Astrocyte (in vitro differentiated cells and primary cell): ENCODE results near the gene DENND4C. TPM values are rescaled to one million over a fixed set of nuclear protein-coding genes. Genes with fewer than 3 reads are reported as not detected.
"Not testable (repeated sequence)": the region's sequence is repeated elsewhere in the genome, so short reads cannot be mapped to it uniquely, and the experiment has no call there.

Source experiments
- DNase-seq: peaks from one replicate; pipeline ENCODE4 v3.0.0-alpha.2; 2010; ENCODE audit warnings: low read depth
- FAIRE-seq: peaks from 2 replicates; lab custom pipeline; 2011; peaks lifted over from hg19 to GRCh38; lab: Jason Lieb, UNC
- H2AFZ ChIP-seq: 2 replicates; pipeline ENCODE4 v1.6.0; 2012; ENCODE audit warnings: low read depth, low read length, inconsistent platforms
- H3K27ac ChIP-seq: 2 replicates; pipeline ENCODE4 v1.5.1; 2011; ENCODE audit warnings: low read depth, low read length, inconsistent platforms
- H3K27me3 ChIP-seq: 2 replicates; pipeline ENCODE4 v1.6.0; 2011; ENCODE audit warnings: low read length, inconsistent platforms; ENCODE audit not compliant: insufficient read depth
- H3K36me3 ChIP-seq: 2 replicates; pipeline ENCODE4 v1.5.1; 2011; ENCODE audit warnings: low read length, inconsistent platforms; ENCODE audit not compliant: insufficient read depth
- H3K4me1 ChIP-seq: 2 replicates; pipeline ENCODE4 v1.5.1; 2011; ENCODE audit warnings: low read length, inconsistent platforms; ENCODE audit not compliant: insufficient read depth
- H3K4me2 ChIP-seq: 2 replicates; pipeline ENCODE4 v1.6.0; 2012; ENCODE audit warnings: low read length, inconsistent platforms
- H3K4me3 ChIP-seq: 2 replicates; pipeline ENCODE4 v1.5.1; 2011; ENCODE audit warnings: low read depth, mild to moderate bottlenecking, low read length, inconsistent platforms; ENCODE audit not compliant: insufficient read depth
- H3K79me2 ChIP-seq: 2 replicates; pipeline ENCODE4 v1.6.0; 2012; ENCODE audit warnings: mild to moderate bottlenecking, low read length, inconsistent platforms; ENCODE audit not compliant: insufficient read depth
- H3K9ac ChIP-seq: 2 replicates; pipeline ENCODE4 v1.6.0; 2012; ENCODE audit warnings: mild to moderate bottlenecking, low read length, inconsistent platforms
- H3K9me3 ChIP-seq: 2 replicates; pipeline ENCODE4 v1.5.1; 2012; ENCODE audit warnings: low read depth, mild to moderate bottlenecking, low read length, inconsistent platforms; ENCODE audit not compliant: insufficient read depth
- H4K20me1 ChIP-seq: 2 replicates; pipeline ENCODE4 v1.6.0; 2012; ENCODE audit warnings: low read length, inconsistent platforms; ENCODE audit not compliant: insufficient read depth
- H3K27ac Mint-ChIP-seq: one replicate; pipeline ENCODE4 v1.8.0; 2021; ENCODE audit warnings: mild to moderate bottlenecking, mixed read lengths; ENCODE audit not compliant: unreplicated experiment
- H3K27me3 Mint-ChIP-seq: one replicate; pipeline ENCODE4 v1.8.0; 2021; ENCODE audit warnings: low read depth, mixed read lengths; ENCODE audit not compliant: unreplicated experiment
- H3K36me3 Mint-ChIP-seq: one replicate; pipeline ENCODE4 v1.8.0; 2021; ENCODE audit warnings: low read depth, mixed read lengths; ENCODE audit not compliant: unreplicated experiment
- H3K4me1 Mint-ChIP-seq: one replicate; pipeline ENCODE4 v1.8.0; 2021; ENCODE audit warnings: low read depth, mixed read lengths; ENCODE audit not compliant: unreplicated experiment
- H3K4me3 Mint-ChIP-seq: one replicate; pipeline ENCODE4 v1.8.0; 2021; ENCODE audit warnings: mild to moderate bottlenecking, moderate library complexity, mixed read lengths; ENCODE audit not compliant: unreplicated experiment
- H3K9me3 Mint-ChIP-seq: one replicate; pipeline ENCODE4 v1.8.0; 2021; ENCODE audit warnings: mild to moderate bottlenecking, mixed read lengths; ENCODE audit not compliant: unreplicated experiment
- EZH2 ChIP-seq: IDR thresholded peaks from 2 replicates; pipeline ENCODE4 v1.6.1; 2012; ENCODE audit warnings: mild to moderate bottlenecking, low read length, inconsistent platforms; ENCODE audit not compliant: insufficient read depth
- total RNA-seq: library from RNA; stranded (reverse); gene quantifications from 2 replicates; pipeline ENCODE4 v1.2.1, GENCODE V29; 2021
- TF ChIP-seq, protein P1 (sequence below): IDR thresholded peaks from 2 replicates; pipeline ENCODE4 v1.5.1; 2011; ENCODE audit warnings: low read depth, mild to moderate bottlenecking, inconsistent platforms, low read length, moderate library complexity; ENCODE audit not compliant: insufficient read depth

The DENND4C gene
- total RNA-seq, 1 donor from 2014 or later, result 19.6 TPM

DNA sequence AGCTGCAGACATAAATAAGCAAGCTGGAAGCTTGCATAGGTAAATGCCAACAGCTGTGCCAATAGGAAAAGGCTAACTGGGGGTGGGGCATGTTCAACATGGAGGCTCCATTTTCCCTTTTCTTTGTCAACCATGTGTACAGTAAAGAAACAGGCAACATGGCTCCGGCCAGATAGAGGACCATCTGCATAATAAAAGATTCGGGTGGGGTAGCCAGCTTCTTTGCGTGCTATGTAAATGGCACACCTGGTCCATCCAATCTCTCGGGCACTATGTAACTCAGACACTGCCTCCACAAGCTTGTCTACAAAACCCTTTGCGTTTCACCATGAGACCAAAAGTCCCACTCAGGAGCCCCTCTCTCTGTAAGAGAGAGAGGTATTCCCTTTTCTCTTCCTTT lies 41.7 kb upstream of the DENND4C start:
- Histone ChIP-seq H4K20me1 (no peaks in the 10 kb centered on the region), H3K36me3 (no peaks in the 10 kb centered on the region), H3K27me3 (no peaks in the 10 kb centered on the region), H2AFZ (no peak overlapping the region), H3K4me1 (peaks cover 11% of the 10 kb centered on the region), H3K79me2 (no peaks in the 10 kb centered on the region), H3K27ac (no peak overlapping the region), H3K9me3 (no peaks in the 10 kb centered on the region), H3K4me3 (no peak overlapping the region), H3K9ac (no peak overlapping the region), H3K4me2 (no peak overlapping the region)
- H3K4me3 Mint-ChIP-seq, result no peak overlapping the region
- TF ChIP-seq, protein P1, sequence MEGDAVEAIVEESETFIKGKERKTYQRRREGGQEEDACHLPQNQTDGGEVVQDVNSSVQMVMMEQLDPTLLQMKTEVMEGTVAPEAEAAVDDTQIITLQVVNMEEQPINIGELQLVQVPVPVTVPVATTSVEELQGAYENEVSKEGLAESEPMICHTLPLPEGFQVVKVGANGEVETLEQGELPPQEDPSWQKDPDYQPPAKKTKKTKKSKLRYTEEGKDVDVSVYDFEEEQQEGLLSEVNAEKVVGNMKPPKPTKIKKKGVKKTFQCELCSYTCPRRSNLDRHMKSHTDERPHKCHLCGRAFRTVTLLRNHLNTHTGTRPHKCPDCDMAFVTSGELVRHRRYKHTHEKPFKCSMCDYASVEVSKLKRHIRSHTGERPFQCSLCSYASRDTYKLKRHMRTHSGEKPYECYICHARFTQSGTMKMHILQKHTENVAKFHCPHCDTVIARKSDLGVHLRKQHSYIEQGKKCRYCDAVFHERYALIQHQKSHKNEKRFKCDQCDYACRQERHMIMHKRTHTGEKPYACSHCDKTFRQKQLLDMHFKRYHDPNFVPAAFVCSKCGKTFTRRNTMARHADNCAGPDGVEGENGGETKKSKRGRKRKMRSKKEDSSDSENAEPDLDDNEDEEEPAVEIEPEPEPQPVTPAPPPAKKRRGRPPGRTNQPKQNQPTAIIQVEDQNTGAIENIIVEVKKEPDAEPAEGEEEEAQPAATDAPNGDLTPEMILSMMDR, result no peak
- no peak for TF ChIP-seq EZH2
- H3K9me3 Mint-ChIP-seq, result no peaks in the 10 kb centered on the region
- peaks cover 10% of the 10 kb centered on the region for H3K4me1 Mint-ChIP-seq
- H3K27me3 Mint-ChIP-seq, result no peaks in the 10 kb centered on the region
- FAIRE-seq (no peak), DNase-seq (no peak)
- no peak overlapping the region for H3K27ac Mint-ChIP-seq
- H3K36me3 Mint-ChIP-seq, result no peaks in the 10 kb centered on the region

DNA sequence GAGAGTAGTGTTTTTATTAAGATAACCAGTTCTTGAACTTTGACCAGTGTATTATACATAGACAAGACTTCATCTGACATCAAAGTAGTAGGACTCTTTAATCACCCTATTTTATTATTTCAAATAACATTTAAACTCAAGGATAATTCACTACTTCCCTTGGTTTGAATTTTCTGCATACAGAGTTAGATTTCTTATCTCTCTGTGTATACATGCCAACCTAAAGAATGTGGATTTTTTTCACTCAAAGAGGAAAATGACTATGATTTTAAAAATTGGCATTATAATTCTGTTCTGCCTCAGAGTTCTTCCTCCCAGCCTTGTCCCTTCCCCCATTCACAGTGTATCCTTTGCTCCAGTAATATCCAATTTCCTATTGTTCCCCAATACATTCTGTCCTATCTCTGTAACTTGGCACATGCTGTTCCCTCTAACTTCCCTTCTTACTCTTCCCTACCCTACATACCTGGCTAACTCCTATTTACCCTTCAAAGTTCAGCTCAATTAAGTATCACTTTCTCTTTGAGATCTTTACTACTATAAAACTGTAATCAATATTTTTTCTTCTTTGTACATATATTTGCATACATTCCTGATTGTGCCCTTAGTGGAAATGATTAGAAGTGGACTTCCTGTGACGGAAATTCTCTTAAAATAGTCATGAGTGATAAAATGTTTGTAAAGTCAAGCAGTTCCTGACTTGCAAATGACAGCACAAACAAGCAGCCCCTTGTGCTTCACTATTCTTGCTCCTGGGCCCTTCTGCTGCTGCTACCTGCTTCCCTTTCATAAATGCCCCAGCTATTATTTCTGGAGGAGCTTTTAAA lies 38.1 kb upstream of the DENND4C start:
- Histone ChIP-seq H3K4me2 (no peak overlapping the region), H3K9ac (no peak overlapping the region), H3K9me3 (no peaks in the 10 kb centered on the region), H3K4me3 (no peak overlapping the region), H3K36me3 (no peaks in the 10 kb centered on the region), H3K4me1 (no peaks in the 10 kb centered on the region), H4K20me1 (no peaks in the 10 kb centered on the region), H3K79me2 (no peaks in the 10 kb centered on the region), H2AFZ (no peak overlapping the region), H3K27ac (no peak overlapping the region), H3K27me3 (no peaks in the 10 kb centered on the region)
- Mint-ChIP-seq H3K36me3 (no peaks in the 10 kb centered on the region), H3K4me3 (no peak overlapping the region), H3K9me3 (no peaks in the 10 kb centered on the region), H3K27ac (no peak overlapping the region), H3K4me1 (peaks cover 2% of the 10 kb centered on the region), H3K27me3 (no peaks in the 10 kb centered on the region)
- TF ChIP-seq, protein P1, result no peak
- TF ChIP-seq EZH2, result no peak
- DNase-seq (no peak), FAIRE-seq (no peak)

DNA sequence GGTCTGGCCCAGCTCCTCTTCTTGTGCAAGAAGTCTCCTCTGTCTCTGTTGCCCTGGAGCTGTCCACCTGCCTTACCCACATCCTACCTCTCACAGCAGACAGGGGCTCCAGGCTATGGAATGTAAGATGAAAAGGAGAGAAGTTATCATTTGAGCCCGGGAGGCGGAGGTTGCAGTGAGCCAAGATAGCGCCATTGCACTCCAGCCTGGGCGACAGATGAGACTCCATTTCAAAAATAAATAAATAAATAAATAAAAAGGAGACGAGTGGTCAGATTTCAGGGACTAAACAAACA lies 37.5 kb upstream of the DENND4C start:
- no peaks in the 10 kb centered on the region for H4K20me1 ChIP-seq
- H3K36me3 ChIP-seq, result no peaks in the 10 kb centered on the region
- no peak overlapping the region for H2AFZ ChIP-seq
- H3K27ac ChIP-seq, result no peak overlapping the region
- no peak overlapping the region for H3K4me2 ChIP-seq
- H3K79me2 ChIP-seq, result no peaks in the 10 kb centered on the region
- TF ChIP-seq EZH2, result no peak
- TF ChIP-seq, protein P1, result no peak
- H3K27me3 ChIP-seq, result no peaks in the 10 kb centered on the region
- no peaks in the 10 kb centered on the region for H3K9me3 Mint-ChIP-seq
- no peaks in the 10 kb centered on the region for H3K9me3 ChIP-seq
- DNase-seq (no peak), FAIRE-seq (no peak)
- H3K36me3 Mint-ChIP-seq, result no peaks in the 10 kb centered on the region
- H3K4me1 ChIP-seq, result no peaks in the 10 kb centered on the region
- H3K4me1 Mint-ChIP-seq, result peaks cover 2% of the 10 kb centered on the region
- H3K9ac ChIP-seq, result no peak overlapping the region
- H3K27ac Mint-ChIP-seq, result no peak overlapping the region
- H3K4me3 ChIP-seq, result no peak overlapping the region
- H3K4me3 Mint-ChIP-seq, result no peak overlapping the region
- no peaks in the 10 kb centered on the region for H3K27me3 Mint-ChIP-seq

DNA sequence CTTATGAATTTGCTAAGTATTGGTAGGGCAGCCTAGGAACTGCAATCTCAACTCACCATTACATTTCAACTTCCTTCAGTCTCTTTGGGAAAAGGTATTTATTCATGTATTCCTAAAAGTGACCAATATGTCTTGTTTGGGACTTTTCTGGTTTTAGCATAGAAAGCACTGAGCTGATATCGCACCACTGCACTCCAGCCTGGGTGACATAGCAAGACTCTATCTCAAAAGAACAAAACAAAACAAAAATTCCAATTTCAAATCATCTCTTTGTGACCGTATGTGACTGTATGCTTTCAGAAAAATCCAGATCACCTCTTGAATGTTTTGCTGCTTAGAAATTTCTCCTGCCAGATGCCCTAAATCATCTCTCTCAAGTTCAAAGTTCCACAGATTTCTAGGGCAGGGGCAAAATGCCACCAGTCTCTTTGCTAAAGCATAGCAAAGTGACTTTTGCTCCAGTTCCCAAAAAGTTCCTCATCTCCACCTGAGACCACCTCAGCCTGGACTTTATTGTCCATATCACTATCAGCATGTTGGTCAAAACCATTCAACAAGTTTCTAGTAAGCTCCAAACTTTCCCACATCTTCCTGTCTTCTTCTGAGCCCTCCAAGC lies 37.0 kb upstream of the DENND4C start:
- H3K27me3 Mint-ChIP-seq, H3K79me2 ChIP-seq, H3K4me1 ChIP-seq, H2AFZ ChIP-seq, H3K9me3 Mint-ChIP-seq, H3K27ac ChIP-seq, H3K27ac Mint-ChIP-seq, H3K27me3 ChIP-seq, H4K20me1 ChIP-seq, H3K4me3 ChIP-seq, H3K36me3 ChIP-seq, H3K9me3 ChIP-seq, H3K4me1 Mint-ChIP-seq, H3K36me3 Mint-ChIP-seq, DNase-seq, H3K4me3 Mint-ChIP-seq, H3K9ac ChIP-seq, FAIRE-seq, H3K4me2 ChIP-seq: not testable (repeated sequence)
